Psoas muscle (tissue), 8 donors: ENCODE data around the gene SIGLEC6. TPM values are rescaled to one million over a fixed set of nuclear protein-coding genes. Genes with fewer than 3 reads are reported as not detected.

Experiments used
- ATAC-seq, 4 donors: fragments of 200-7000 bp; cut with Tn5 transposase; one replicate each; pipeline ENCODE4 v1.9.1; 2020; ENCODE audit warnings: moderate library complexity in 3 of 4, mild to moderate bottlenecking in 2 of 4
- DNase-seq, 2 donors: peaks; one replicate each; pipeline ENCODE4 v3.0.0-alpha.2; 2020
- H3K27ac ChIP-seq: fragments of 200-600 bp; one replicate; pipeline ENCODE4 v1.8.0; 2022
- H3K27me3 ChIP-seq, 3 donors: fragments of 200-600 bp in 1 of 3; one replicate each; pipeline versions ENCODE4 v1.6.1 to v1.8.0; 2013 to 2022; ENCODE audit warnings: low read length in 2 of 3, mild to moderate bottlenecking in 2 of 3, moderate library complexity in 1 of 3; ENCODE audit not compliant: insufficient read depth in 3 of 3
- H3K36me3 ChIP-seq, 2 donors: fragments of 200-600 bp in 1 of 2; one replicate each; pipeline versions ENCODE4 v1.6.1 to v1.8.0; 2013 to 2022; ENCODE audit warnings: low read depth in 1 of 2, mild to moderate bottlenecking in 1 of 2, moderate library complexity in 1 of 2; ENCODE audit not compliant: insufficient read depth in 1 of 2
- H3K4me1 ChIP-seq: fragments of 200-600 bp; one replicate; pipeline ENCODE4 v1.8.0; 2022
- H3K4me3 ChIP-seq: fragments of 200-600 bp; one replicate; pipeline ENCODE4 v1.8.0; 2022; ENCODE audit warnings: mild to moderate bottlenecking
- H3K9me3 ChIP-seq: fragments of 200-600 bp; one replicate; pipeline ENCODE4 v1.8.0; 2022
- CTCF ChIP-seq: fragments of 200-600 bp; IDR thresholded peaks from one replicate; pipeline ENCODE4 v1.8.0; 2022; ENCODE audit warnings: antibody characterized with exemption
- WGBS, 3 donors: extraction: QIAGEN DNeasy Blood & Tissue Kit; methylation state at CpG; one replicate each; pipeline versions ENCODE4 v1.1.6 to v1.1.7; 2013; 5-methylcytosine and 5-hydroxymethylcytosine counted together
- intact Hi-C, 2 donors: fragments of 100-400 bp; cut with DNase I; formaldehyde crosslinking; loops; one replicate each; pipeline versions ENCODE4 v1.11.0 to v1.14.2; 2022
- polyA plus RNA-seq, 3 donors: library from polyadenylated mRNA; stranded (reverse); fragments of 200-250 nt; gene quantifications; one replicate each; pipeline ENCODE4 v1.2.3, GENCODE V29; 2013
- total RNA-seq, 4 donors: library from RNA; stranded (reverse); fragmentation: NEBNext Ultra II Directional in 2 of 4; extraction: Animal tissue kit (Norgen Biotek cat#: 25700) in 2 of 4; gene quantifications; one replicate each; pipeline versions ENCODE4 v1.2.1 to v1.2.4, GENCODE V29; 2021 to 2023
- donor health status: healthy with polysubstance abuse.
- donor health status: DM: no; HTN: no; CAD: no; lungs with moderate emphysema.
- donor health status: Bipolar disorder and iron deficiency.
- donor health status: healthy.
- donor health status: DM: yes; HTN: yes; CAD: no.
- donor health status: DM: no; HTN: no; CAD: no.
- donor health status: DM: no; HTN: no; CAD: no.
- donor health status: DM: yes; HTN: yes; CAD: no.

Gene SIGLEC6
- total and polyA plus RNA-seq, 7 donors: 0.03 to 0.40 (median 0.22) TPM; not detected in 2

- no peak overlapping the region for H3K4me3 ChIP-seq
- H3K27me3 ChIP-seq: peaks cover 0 to 18% (median 13%) of the 10 kb centered on the region in 3 donors
- no peak for TF ChIP-seq CTCF
- H3K36me3 ChIP-seq: no peaks in the 10 kb centered on the region
- 71 to 75% (median 72%) methylated on average over 4 of the region's 4 CpGs for WGBS, 3 donors
- no peak for ATAC-seq
- peaks cover 7% of the 10 kb centered on the region for H3K4me1 ChIP-seq
- DNase-seq: no peak
- intact Hi-C loops: no loop called here
- no peaks in the 10 kb centered on the region for H3K9me3 ChIP-seq
- H3K27ac ChIP-seq: no peak overlapping the region
These were observed 36.1 kb upstream of the SIGLEC6 start for GRCh38 chr19:51567583-51567982.

- no peak for TF ChIP-seq CTCF
- no peak for ATAC-seq
- no peaks in the 10 kb centered on the region for H3K9me3 ChIP-seq
- 77 to 78% (median 77%) methylated on average over 8 of the region's 8 CpGs for WGBS, 3 donors
- intact Hi-C loops: no loop called here
- peaks cover 0 to 18% (median 13%) of the 10 kb centered on the region in 3 donors for H3K27me3 ChIP-seq
- no peak overlapping the region for H3K4me3 ChIP-seq
- H3K27ac ChIP-seq: no peak overlapping the region
- H3K4me1 ChIP-seq: no peaks in the 10 kb centered on the region
- no peak for DNase-seq
- no peaks in the 10 kb centered on the region for H3K36me3 ChIP-seq
These were observed 35.1 kb upstream of the SIGLEC6 start for GRCh38 chr19:51566489-51567100.

- no peaks in the 10 kb centered on the region for H3K4me1 ChIP-seq
- peaks cover 0 to 18% (median 16%) of the 10 kb centered on the region in 3 donors for H3K27me3 ChIP-seq
- H3K4me3 ChIP-seq: no peak overlapping the region
- intact Hi-C loops: no loop called here
- WGBS, 3 donors: 61 to 64% (median 63%) methylated on average over 4 of the region's 4 CpGs
- DNase-seq (no peak), ATAC-seq (no peak)
- no peak for TF ChIP-seq CTCF
- H3K36me3 ChIP-seq: no peaks in the 10 kb centered on the region
- H3K27ac ChIP-seq: no peak overlapping the region
- H3K9me3 ChIP-seq: no peaks in the 10 kb centered on the region
These were observed 34.1 kb upstream of the SIGLEC6 start for GRCh38 chr19:51565583-51565982.

DNA sequence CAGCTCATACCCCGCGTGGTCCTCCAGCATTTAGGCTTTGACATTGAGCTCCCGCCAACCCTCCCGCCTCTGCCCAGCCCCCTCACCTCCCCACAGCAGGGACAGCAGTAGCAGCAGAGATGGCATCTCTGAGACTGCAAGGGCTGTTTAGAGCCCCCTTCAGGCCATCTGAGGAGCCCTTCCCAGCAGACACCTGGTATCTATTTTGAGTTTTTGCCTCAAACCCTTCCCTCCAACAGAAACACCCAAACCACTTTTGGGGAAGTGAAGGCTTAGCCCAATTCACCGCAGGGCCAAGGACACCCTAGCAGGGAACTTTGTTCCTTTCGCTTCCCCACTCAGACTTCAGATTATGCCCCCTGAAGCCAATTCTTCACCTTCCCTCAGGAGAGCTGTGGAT lies 33.3 kb upstream of the SIGLEC6 start:
- Histone ChIP-seq H3K36me3 (no peaks in the 10 kb centered on the region), H3K4me1 (no peaks in the 10 kb centered on the region), H3K27ac (no peak overlapping the region), H3K9me3 (no peaks in the 10 kb centered on the region), H3K4me3 (no peak overlapping the region), H3K27me3 (peaks cover 0 to 20% (median 18%) of the 10 kb centered on the region in 3 donors)
- WGBS, 3 donors: 29 to 44% (median 39%) methylated on average over 5 to 6 of the region's 6 CpGs
- intact Hi-C loops: loop anchor here in 1 of 2 donors (5.0 kb wide), 1 partner anchor 33 kb away; no protein-coding TSS in a partner anchor
- ATAC-seq: no peak
- no peak for DNase-seq
- no peak for TF ChIP-seq CTCF

DNA sequence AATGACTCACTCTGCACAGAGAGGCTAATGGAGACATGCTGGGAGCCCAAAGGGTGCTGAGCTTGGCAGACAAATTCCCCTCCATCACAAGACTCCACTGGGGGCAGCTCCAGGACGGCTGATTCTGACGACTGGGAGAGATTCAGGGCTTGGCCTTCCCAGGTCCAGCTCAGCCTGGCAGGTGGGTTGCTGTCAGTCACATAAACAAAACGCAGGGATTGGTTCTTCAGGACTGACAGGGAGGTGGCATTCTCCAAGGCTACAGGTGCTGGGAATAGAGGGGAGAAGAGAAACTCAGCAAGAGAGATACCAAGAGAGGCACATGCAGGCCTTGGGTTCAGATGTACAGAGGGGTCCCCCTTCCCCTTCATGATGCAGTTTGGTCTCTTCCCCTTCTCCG lies 28.9 kb upstream of the SIGLEC6 start:
- Histone ChIP-seq H3K9me3 (no peaks in the 10 kb centered on the region), H3K27me3 (peaks cover 10 to 21% (median 12%) of the 10 kb centered on the region in 3 donors), H3K4me1 (no peaks in the 10 kb centered on the region), H3K36me3 (no peaks in the 10 kb centered on the region), H3K27ac (no peak overlapping the region), H3K4me3 (no peak overlapping the region)
- intact Hi-C loops: loop anchor here in 1 of 2 donors (5.0 kb wide), 1 partner anchor 37 kb away; no protein-coding TSS in a partner anchor
- no peak for ATAC-seq
- TF ChIP-seq CTCF: no peak
- no peak for DNase-seq
- 23 to 26% (median 25%) methylated on average over 4 of the region's 4 CpGs for WGBS, 3 donors
